Peyer's patch (tissue), 4 donors: ENCODE results near the gene AKAP5. TPM values are rescaled to one million over a fixed set of nuclear protein-coding genes. Genes with fewer than 3 reads are reported as not detected.

Experiments used
- DNase-seq, 3 donors: peaks; one replicate each; pipeline ENCODE4 v3.0.0-alpha.2; 2017 to 2019
- H3K27ac ChIP-seq, 4 donors: fragments of 200-600 bp; sonication (generic); one replicate each; pipeline ENCODE4 v1.5.1; 2016 to 2019
- H3K27me3 ChIP-seq, 2 donors: fragments of 200-600 bp; sonication (generic); one replicate each; pipeline ENCODE4 v1.5.1; 2019
- H3K36me3 ChIP-seq, 3 donors: fragments of 200-600 bp; sonication (generic); one replicate each; pipeline ENCODE4 v1.5.1; 2016 to 2019
- H3K4me1 ChIP-seq, 4 donors: fragments of 200-600 bp; sonication (generic); one replicate each; pipeline ENCODE4 v1.5.1; 2016 to 2019
- H3K4me3 ChIP-seq, 4 donors: fragments of 200-600 bp; sonication (generic); 1 replicate in 3 of 4; 2 replicates in 1 of 4; pipeline ENCODE4 v1.5.1; 2016 to 2019; ENCODE audit warnings: mild to moderate bottlenecking in 1 of 4
- H3K9me3 ChIP-seq, 4 donors: fragments of 200-600 bp; sonication (generic); one replicate each; pipeline ENCODE4 v1.5.1; 2016 to 2019; ENCODE audit warnings: mild to moderate bottlenecking in 1 of 4
- CTCF ChIP-seq, 6 experiments: fragments of 450-650 bp in 4 of 6; fragments of 200-600 bp in 2 of 6; sonication (generic) in 1 of 6; IDR thresholded peaks; one replicate each; pipeline ENCODE4 v1.5.1; 2017 to 2019; ENCODE audit warnings: antibody characterized with exemption in 6 of 6, mild to moderate bottlenecking in 3 of 6, moderate library complexity in 1 of 6
- POLR2A ChIP-seq, 2 donors: fragments of 450-650 bp; IDR thresholded peaks; one replicate each; pipeline ENCODE4 v1.5.1; 2017; ENCODE audit warnings: antibody characterized with exemption in 2 of 2, mild to moderate bottlenecking in 2 of 2, moderate library complexity in 2 of 2
- total RNA-seq, 4 donors: library from RNA; depleted of rRNA; stranded (reverse); fragments of >200 nt; gene quantifications; one replicate each; pipeline ENCODE4 v1.1.0, GENCODE V29; 2016

Gene AKAP5
- total RNA-seq, 4 donors from 2014 or later, result 0.57 to 2.8 (median 2.4) TPM

DNA sequence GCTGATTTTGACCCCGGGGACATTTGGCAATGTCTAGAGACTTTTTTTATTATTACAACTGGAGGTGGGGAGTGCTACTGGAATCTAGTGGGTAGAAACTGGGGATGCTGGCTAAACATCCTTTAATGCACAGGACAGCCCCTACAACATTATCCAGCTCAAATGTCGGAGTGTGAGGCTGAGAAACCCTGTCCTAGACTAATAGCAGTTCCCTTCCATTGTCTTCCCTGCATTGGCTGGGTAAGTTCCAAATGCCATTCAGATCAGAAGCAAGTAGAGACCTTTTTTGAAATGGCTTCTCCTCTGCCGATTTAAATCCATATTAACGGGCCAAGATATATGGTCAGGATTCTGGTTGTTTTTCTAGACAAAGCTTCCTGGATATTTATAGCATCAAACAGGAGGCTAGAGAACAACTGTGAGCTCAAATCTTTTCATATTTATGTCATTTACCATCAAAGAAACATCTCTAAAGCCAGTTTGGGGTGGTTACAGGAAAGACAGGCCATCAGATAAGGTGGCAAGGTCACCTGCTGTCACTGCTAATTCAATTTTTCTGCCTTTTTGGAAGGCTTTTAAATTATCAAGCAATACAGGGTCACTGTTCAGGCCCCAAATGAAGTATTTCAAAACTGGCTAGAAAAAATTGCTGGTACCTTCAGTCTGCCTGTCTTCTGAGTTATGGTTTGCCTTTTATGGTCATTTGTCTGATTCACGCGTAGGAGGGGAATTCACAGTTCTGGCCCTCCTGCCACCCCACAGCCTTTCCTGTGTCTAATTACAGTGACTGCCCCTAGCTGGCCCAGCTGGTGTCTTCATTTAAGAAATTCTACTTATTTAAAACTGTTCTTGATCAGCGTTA is 20.1 kb upstream of the AKAP5 start:
- Histone ChIP-seq H3K9me3 (no peaks in the 10 kb centered on the region), H3K4me3 (no peak overlapping the region), H3K36me3 (peaks cover 0 to 16% (median 0%) of the 10 kb centered on the region in 3 donors), H3K4me1 (peaks cover 0 to 16% (median 4%) of the 10 kb centered on the region in 4 donors), H3K27ac (peak overlapping the region; percentile 23 to 67 (median 43)), H3K27me3 (no peaks in the 10 kb centered on the region)
- peak in 2 of 3 donors; percentile 61 to 74 for DNase-seq
- no peak for TF ChIP-seq CTCF (IDR thresholded peaks at IDR 0.05)
- no peak for TF ChIP-seq POLR2A (IDR thresholded peaks at IDR 0.05)

DNA sequence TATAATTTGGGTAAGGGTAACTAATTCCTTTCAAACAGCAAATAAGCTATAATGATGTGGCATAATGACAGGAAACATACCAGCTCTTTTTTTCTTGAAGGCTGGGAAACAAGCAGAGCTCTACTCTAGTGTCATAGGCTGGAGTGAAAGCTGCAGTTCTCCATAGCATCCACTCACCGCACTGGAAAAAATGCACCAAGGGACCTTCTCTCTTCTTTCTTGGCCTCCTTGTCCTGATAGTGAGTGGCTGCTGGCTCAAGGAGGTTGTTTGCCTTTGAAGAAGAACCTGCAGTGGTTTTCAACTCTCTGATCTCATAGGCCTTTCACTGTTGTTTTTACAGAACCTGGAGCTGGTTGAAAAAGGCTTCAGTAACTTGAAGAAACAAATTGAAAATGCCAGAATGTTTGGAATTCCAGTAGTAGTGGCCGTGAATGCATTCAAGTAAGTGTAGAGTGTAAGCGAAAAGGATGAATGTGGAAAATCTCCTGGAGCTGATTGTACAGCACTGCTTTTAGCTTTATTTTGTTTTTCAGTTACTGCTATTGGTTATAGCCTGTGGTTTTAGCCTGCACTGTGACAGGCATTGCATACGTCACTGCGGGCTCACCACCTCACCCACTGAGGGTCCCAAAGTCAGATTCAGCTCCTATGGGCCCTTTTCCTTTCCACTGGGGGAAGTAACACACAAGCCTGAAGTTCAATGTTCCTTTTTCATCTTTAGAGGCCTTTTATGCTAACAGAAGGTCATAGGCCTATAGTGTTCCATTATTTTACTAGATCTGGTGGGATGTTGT is 17.2 kb upstream of the AKAP5 start:
- H3K36me3 ChIP-seq, result peaks cover 0 to 23% (median 0%) of the 10 kb centered on the region in 3 donors
- DNase-seq, result no peak
- H3K27me3 ChIP-seq, result no peaks in the 10 kb centered on the region
- H3K4me1 ChIP-seq, result peaks cover 0 to 20% (median 4%) of the 10 kb centered on the region in 4 donors
- peak overlapping the region in 1 of 4 donors; percentile 8 for H3K27ac ChIP-seq
- no peak for TF ChIP-seq CTCF (IDR thresholded peaks at IDR 0.05)
- TF ChIP-seq POLR2A (IDR thresholded peaks at IDR 0.05), result no peak
- H3K4me3 ChIP-seq, result no peak overlapping the region
- H3K9me3 ChIP-seq, result no peaks in the 10 kb centered on the region

GRCh38 chr14:64450255-64450654 is 15.0 kb upstream of the AKAP5 start:
- Histone ChIP-seq H3K27me3 (no peaks in the 10 kb centered on the region), H3K36me3 (peaks cover 0 to 42% (median 0%) of the 10 kb centered on the region in 3 donors), H3K4me1 (peaks cover 0 to 10% (median 4%) of the 10 kb centered on the region in 4 donors), H3K27ac (peak overlapping the region in 2 of 4 donors; percentile 32 to 59), H3K4me3 (no peak overlapping the region), H3K9me3 (no peaks in the 10 kb centered on the region)
- peak in 1 of 3 donors; percentile 31 for DNase-seq
- no peak for TF ChIP-seq CTCF (IDR thresholded peaks at IDR 0.05)
- no peak for TF ChIP-seq POLR2A (IDR thresholded peaks at IDR 0.05)

DNA sequence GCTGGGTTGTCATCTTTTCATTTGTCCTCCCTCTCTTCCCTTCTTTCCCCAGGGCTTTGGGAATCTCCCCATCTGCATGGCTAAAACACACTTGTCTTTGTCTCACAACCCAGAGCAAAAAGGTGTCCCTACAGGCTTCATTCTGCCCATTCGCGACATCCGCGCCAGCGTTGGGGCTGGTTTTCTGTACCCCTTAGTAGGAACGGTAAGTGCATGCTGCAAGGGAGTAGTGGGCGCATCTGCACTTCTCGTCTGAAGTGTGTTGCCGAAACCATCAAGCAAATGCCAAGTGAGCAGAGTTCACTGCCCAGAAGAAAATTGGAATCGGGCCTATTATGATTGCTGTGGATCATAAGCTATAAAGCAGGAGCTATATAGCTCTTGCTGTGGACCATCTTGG is 10.6 kb upstream of the AKAP5 start:
- Histone ChIP-seq H3K4me3 (no peak overlapping the region), H3K27me3 (no peaks in the 10 kb centered on the region), H3K36me3 (peaks cover 0 to 39% (median 0%) of the 10 kb centered on the region in 3 donors), H3K9me3 (no peaks in the 10 kb centered on the region), H3K4me1 (peaks cover 0 to 10% (median 0%) of the 10 kb centered on the region in 4 donors), H3K27ac (no peak overlapping the region)
- no peak for DNase-seq
- TF ChIP-seq POLR2A (IDR thresholded peaks at IDR 0.05), result no peak
- no peak for TF ChIP-seq CTCF (IDR thresholded peaks at IDR 0.05)

GRCh38 chr14:64459405-64460136 is 5.7 kb upstream of the AKAP5 start:
- H3K27me3 ChIP-seq, result no peaks in the 10 kb centered on the region
- TF ChIP-seq CTCF (IDR thresholded peaks at IDR 0.05) (no peak), POLR2A (IDR thresholded peaks at IDR 0.05) (no peak)
- H3K27ac ChIP-seq, result no peak overlapping the region
- no peaks in the 10 kb centered on the region for H3K9me3 ChIP-seq
- peaks cover 0 to 16% (median 0%) of the 10 kb centered on the region in 3 donors for H3K36me3 ChIP-seq
- peaks cover 0 to 8% (median 0%) of the 10 kb centered on the region in 4 donors for H3K4me1 ChIP-seq
- H3K4me3 ChIP-seq, result no peak overlapping the region
- DNase-seq, result no peak
